Testis (tissue), 2 donors: ENCODE results near the gene FAM53B.

Experiments used
- CTCF ChIP-seq, 3 experiments: fragments of 450-650 bp in 2 of 3; fragments of 200-600 bp in 1 of 3; sonication (generic) in 1 of 3; IDR thresholded peaks; one replicate each; pipeline ENCODE4 v1.5.1; 2016 to 2019; ENCODE audit warnings: antibody characterized with exemption in 3 of 3, mild to moderate bottlenecking in 2 of 3, moderate library complexity in 1 of 3
- POLR2A ChIP-seq: fragments of 450-650 bp; IDR thresholded peaks from one replicate; pipeline ENCODE4 v1.6.1; 2017; ENCODE audit warnings: antibody characterized with exemption, mild to moderate bottlenecking, moderate library complexity

- TF ChIP-seq CTCF (IDR thresholded peaks at IDR 0.05), result no peak
- no peak for TF ChIP-seq POLR2A
Measured at GRCh38 chr10:124594240-124594639, 149.9 kb downstream of the FAM53B start.
